Kidney epithelial cell (primary cell): ENCODE data around the gene TMC8. TPM values are rescaled to one million over a fixed set of nuclear protein-coding genes. Genes with fewer than 3 reads are reported as not detected.

Experiments used
- DNase-seq: peaks from one replicate; pipeline ENCODE4 v3.0.0-alpha.2; 2010; ENCODE audit warnings: low read depth
- H3K27me3 ChIP-seq: 2 replicates; pipeline ENCODE4 v1.6.0; 2011; ENCODE audit warnings: low read length; ENCODE audit not compliant: control insufficient read depth, insufficient read depth
- H3K36me3 ChIP-seq: 2 replicates; pipeline ENCODE4 v1.5.1; 2011; ENCODE audit warnings: low read length; ENCODE audit not compliant: control insufficient read depth, insufficient read depth
- H3K4me3 ChIP-seq: 2 replicates; pipeline ENCODE4 v1.5.1; 2011; ENCODE audit warnings: low read depth, mild to moderate bottlenecking, control low read depth, low read length
- CTCF ChIP-seq: IDR thresholded peaks from 2 replicates; pipeline ENCODE4 v1.5.1; 2011; ENCODE audit warnings: mild to moderate bottlenecking, moderate library complexity, low read length, control low read depth, inconsistent platforms; ENCODE audit not compliant: insufficient read depth, poor library complexity, severe bottlenecking
- total RNA-seq: library from RNA; depleted of rRNA; stranded (reverse); fragments of >200 nt; gene quantifications from 2 replicates; pipeline ENCODE4 v1.2.3, GENCODE V29; 2015

The TMC8 gene
- total RNA-seq, 1 donor from 2014 or later = 6.4 TPM

- H3K4me3 ChIP-seq = no peak overlapping the region
- no peak for TF ChIP-seq CTCF
- peaks cover 1% of the 10 kb centered on the region for H3K36me3 ChIP-seq
- no peak for DNase-seq
- H3K27me3 ChIP-seq = no peaks in the 10 kb centered on the region
These were observed 42.0 kb upstream of the TMC8 start for GRCh38 chr17:78088529-78088928.

GRCh38 chr17:78089576-78090281 is 40.8 kb upstream of the TMC8 start:
- no peak for TF ChIP-seq CTCF
- H3K36me3 ChIP-seq = peaks cover 1% of the 10 kb centered on the region
- no peak overlapping the region for H3K4me3 ChIP-seq
- DNase-seq = no peak
- no peaks in the 10 kb centered on the region for H3K27me3 ChIP-seq

GRCh38 chr17:78092794-78093324 is 37.7 kb upstream of the TMC8 start:
- Histone ChIP-seq H3K27me3 (no peaks in the 10 kb centered on the region), H3K4me3 (no peak overlapping the region), H3K36me3 (peaks cover 1% of the 10 kb centered on the region)
- no peak for DNase-seq
- TF ChIP-seq CTCF = no peak

- H3K4me3 ChIP-seq = no peak overlapping the region
- no peaks in the 10 kb centered on the region for H3K27me3 ChIP-seq
- H3K36me3 ChIP-seq = peaks cover 1% of the 10 kb centered on the region
- TF ChIP-seq CTCF = no peak
- DNase-seq = no peak
These were observed 35.5 kb upstream of the TMC8 start for GRCh38 chr17:78095035-78095434.

- TF ChIP-seq CTCF = no peak
These were observed 34.5 kb upstream of the TMC8 start for GRCh38 chr17:78096093-78096492.

GRCh38 chr17:78101112-78101511 is 29.5 kb upstream of the TMC8 start:
- no peak for DNase-seq
- no peaks in the 10 kb centered on the region for H3K36me3 ChIP-seq
- no peak for TF ChIP-seq CTCF
- no peak overlapping the region for H3K4me3 ChIP-seq
- no peaks in the 10 kb centered on the region for H3K27me3 ChIP-seq

More at GRCh38 chr17:78096093-78096492, 34.5 kb upstream of the TMC8 start:
- DNase-seq = no peak
- Histone ChIP-seq H3K36me3 (peaks cover 1% of the 10 kb centered on the region), H3K27me3 (no peaks in the 10 kb centered on the region), H3K4me3 (no peak overlapping the region)
